Endothelial cell of hepatic sinusoid (primary cell): ENCODE measurements around the gene RASGEF1C.
"Not testable (repeated sequence)": the region's sequence is repeated elsewhere in the genome, so short reads cannot be mapped to it uniquely, and the experiment has no call there.

ENCODE experiments used
- in situ Hi-C: cut with HindIII; loops from 2 replicates; pipeline ENCODE4 v1.10.0; 2017; ENCODE audit warnings: low sequenced_read_pairs

The RASGEF1C gene

DNA sequence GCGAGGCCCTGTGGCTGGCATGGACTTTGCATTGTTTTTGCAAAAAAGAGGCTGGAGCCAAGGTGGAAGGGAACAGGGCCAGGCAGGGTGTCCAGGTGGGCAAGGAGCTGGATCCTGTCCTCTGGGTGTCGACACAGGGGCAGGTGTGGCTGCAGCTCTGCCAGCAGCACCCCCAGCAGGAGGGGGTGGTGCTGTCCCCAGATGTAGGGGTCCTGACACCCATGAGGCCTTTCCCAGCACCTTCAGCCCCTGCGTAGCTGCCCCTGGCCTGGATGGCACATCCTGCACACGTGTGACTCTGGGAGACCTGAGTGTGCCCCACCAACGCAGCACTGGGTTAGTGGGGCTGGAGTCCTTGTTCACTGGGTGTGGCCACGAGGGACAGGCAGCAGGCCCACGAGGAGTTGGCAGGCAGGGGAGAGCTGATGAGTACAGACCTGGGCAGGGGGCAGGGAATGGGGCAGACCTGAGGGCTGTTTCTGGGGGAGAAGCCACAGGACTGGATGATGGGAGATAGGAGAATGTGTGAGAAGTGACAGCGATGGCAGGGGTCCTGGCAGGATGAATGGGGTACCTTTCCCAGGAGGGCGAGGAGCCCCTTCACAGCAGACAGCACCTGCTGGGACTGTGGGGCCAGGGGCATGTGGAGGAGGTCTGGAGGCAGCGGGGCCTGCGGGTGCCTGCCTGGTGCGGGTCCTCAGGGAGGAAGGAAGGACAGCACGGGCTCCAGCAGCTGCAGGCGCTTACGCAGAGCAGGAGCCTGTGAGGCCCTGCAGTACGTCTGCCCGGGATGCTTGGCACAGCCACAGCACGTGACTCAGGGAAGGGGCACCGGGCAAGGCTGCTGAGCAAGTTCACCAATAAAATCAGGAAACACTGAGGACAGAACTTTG is 3.6 kb upstream of the RASGEF1C start:
- in situ Hi-C loops: no loop called here

DNA sequence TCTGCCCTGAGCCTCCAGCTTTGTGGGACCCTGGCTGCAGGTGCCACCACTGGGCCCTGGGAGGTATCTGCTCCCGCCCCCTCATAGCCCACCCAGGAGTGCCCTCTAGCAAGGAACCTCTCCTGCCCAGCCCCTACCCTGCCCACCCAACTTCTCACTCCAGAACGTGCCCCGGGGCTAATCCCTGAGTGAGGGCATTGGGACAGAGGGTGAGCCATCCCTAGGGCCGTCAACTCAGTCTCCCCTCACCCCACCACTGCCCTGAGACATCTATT is 2.7 kb upstream of the RASGEF1C start:
- in situ Hi-C loops: no loop called here

DNA sequence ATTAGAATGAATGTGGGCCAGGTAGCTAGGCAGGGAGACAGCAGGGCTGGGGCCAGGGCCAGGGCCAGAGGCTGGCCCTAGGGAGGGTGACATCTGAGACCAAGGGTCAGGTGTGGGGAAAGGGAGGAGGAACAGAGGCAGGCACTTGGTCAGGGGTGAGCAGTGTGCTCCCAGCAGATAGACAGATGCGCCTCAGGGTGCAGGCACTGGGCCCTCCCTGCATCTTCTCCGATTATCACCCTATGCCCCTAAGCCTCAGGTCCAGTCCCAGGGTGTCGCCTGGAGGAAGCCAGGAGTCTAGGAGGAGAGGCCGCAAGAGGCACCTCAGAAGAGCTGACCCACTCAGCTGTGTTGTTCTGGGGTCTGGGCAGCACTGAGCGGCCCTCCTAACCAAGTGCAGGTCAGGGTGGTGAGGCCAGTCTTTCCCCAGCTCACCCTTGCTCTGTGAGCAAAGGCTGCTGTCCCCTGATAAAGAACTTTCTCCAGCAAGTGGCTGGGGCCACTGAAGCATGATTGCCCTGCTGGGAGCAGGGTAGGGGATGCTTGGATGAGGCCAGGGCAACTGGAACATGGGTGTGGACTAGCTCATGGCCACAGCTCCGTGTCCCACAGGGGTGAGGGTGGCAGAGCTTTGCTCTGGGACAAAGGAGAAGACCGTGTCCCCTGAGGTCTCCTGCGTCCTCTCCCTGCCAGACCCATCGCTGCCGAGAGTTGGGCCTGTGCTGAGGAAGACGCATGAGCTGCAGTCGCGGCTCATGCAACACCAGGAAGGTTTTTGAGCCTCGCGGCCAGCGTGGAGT is 2.1 kb upstream of the RASGEF1C start:
- in situ Hi-C loops: no loop called here

DNA sequence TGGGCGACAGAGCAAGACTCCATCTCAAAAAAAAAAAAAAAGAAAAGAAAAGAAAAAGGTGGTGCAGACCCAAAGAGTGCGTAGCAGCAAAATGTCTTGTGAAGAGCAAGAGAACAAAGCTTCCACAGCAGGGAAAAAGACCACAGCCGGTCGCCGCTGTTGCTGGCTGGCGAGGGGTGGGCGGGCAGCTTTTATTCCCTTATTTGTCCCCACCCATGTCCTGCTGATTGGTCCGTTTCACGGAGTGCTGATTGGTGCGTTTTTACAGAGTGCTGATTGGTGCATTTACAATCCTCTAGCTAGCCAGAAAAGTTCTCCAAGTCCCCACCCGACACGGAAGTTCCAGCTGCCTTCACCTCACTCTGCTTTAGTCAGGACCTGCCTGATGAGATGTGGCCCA is 1.1 kb upstream of the RASGEF1C start:
- in situ Hi-C loops: not testable (repeated sequence)

DNA sequence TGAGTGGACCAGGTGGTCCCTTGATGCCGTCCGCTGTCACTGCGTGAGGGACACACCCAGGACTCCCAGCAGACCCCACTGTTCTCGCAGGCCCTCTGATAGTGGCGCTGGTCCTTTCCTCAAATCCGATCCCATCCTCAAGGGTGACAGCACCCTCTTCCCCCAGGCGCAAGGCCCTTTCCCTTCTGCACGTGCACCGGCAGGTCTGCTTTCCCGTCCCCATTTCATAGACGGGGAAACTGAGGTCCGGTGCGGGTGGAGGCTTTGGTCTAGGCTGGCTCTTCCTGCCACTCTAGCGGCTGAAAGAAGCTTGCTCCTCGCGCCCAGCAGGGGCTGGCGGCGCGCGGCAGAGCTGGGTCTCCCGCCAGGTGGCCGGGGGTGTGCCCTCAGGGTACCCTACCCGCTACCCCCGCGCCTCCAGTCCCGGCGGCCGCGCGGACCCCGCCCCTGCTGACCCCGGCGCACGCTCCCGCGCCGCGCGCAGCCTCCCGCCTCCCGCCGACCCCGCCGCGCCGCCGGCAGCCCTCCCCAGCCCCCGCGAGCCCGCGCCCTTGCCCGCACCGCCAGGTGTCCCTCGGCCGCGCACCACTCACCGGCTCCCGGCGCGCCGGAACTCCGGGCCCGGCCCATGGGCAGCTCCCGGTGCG is 453 bp downstream of the RASGEF1C start:
- in situ Hi-C loops: no loop called here

DNA sequence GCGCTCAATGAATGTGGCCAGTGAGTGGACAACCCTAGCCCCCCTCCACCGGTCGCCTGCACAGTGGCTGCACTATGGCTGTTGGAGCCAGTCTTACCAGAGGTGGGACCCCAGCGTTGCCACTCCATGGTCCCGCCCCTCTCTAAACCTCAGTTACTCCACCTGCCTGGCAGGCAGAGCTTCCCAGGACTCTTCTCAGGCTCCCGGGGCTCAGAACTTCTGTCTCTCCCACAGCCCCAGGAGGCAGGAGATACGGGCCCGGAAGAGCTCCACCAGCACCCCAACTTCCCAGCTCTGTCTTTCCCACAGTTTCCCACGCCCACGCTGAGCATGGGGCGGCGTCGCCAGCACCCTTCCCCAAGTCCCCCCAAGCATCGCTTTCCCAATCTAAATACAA is 975 bp downstream of the RASGEF1C start:
- in situ Hi-C loops: no loop called here

DNA sequence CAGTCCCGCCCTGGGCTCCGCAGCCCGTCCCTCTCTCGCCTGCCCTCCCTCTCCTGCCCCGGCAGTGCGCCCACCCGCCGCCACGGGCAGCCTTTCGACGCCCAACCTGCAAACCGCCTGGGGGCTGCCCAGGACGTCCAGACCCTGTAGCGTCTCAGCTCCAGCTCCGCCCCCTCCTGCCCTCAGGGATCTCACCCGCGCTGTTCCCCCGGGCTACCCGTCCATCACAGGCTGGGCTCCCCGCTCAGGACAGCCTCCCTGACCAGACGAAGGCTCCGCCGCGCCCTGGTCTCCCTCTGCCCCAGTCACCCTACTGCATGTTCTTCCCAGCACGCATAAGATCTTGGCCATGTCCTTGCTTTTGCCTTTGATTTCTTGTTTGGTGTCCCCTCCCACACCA is 1.4 kb downstream of the RASGEF1C start:
- in situ Hi-C loops: no loop called here

DNA sequence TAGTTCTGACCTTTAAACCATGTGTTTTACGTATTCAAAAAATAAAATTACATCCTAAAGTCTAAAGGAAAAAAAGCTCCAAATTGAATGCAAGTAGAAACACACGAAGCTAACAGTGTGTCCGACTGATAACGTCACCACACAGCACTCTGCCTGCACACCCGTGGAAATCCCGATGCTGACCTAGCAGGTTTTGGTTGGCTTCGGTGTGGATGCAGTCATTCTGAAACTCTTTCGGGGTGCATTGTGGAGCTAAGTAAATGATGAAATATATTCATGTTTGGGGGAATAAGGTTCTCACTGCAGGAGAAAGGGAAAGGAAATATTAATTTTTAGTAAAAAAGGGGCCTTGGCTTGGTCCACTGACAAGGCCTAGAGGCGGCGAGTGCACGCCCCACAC is 2.0 kb downstream of the RASGEF1C start:
- in situ Hi-C loops: no loop called here

DNA sequence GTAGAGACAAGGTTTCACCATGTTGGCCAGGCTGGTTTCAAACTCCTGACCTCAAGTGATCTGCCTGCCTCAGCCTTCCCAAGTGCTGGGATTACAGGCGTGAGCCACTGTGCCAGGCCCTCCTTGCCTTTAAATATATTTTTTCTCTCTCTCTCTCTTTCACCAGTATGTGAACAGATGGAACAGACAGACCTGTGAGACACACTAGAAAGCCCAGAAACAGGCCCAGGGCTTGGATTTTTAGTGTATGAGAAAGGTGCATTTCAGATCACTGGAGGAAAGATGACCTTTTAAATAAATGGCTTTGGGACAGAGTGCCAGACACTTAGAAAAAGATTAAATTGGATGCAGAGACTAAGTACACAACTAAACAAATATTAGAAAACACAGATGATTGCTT is 3.1 kb downstream of the RASGEF1C start:
- in situ Hi-C loops: no loop called here

DNA sequence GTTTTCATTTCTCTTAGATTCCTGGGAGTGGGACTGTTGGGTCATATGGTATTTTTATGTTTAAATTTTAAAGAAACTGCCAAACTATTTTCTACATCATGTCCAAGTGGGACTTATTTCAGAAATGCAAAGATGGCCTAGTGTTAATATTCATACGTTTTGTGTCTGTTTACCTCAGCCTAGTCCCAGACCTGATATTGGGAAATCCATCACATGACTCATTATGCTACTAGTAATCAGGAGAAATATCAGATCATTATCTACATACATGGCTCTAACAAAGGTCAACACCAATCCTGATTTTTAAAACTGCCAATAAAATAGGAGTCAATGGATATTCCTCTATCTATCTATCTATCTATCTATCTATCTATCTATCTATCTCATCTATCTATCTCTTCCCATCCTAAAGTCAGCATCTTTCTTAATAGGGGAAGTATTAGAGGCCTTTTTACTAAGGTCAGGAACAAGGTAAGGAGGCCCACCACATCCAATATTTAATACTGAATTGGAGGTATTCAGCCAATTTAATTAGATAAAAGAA is 4.7 kb downstream of the RASGEF1C start:
- in situ Hi-C loops: no loop called here

DNA sequence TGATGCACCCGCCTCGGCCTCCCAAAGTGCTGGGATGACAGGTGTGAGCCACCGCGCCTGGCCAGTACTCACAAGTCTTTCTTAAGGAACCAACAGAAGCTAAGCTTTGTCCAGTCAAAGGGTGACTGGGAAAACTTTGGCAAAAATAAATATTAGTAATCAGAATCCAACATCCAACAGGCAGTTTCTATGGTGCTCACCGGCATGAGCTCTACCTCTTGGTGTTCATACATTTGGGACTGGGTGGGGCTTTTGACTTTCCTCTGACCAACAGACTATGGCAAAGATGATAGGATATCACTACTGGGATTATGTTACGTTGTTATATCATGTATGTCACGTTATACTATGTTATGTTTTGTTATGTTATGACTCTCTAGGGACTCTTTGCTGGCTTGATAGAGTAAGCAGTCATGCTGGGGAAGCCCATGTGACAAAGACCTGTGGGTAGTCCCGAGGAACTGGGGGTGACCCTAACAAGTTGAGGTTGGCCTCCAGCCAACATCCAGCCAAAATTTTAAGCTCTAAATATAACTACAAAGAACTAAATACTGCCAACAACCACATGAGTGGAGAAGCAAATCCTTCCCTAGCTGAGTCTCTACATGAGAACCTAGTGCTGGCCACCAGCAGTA is 6.0 kb downstream of the RASGEF1C start:
- in situ Hi-C loops: no loop called here

DNA sequence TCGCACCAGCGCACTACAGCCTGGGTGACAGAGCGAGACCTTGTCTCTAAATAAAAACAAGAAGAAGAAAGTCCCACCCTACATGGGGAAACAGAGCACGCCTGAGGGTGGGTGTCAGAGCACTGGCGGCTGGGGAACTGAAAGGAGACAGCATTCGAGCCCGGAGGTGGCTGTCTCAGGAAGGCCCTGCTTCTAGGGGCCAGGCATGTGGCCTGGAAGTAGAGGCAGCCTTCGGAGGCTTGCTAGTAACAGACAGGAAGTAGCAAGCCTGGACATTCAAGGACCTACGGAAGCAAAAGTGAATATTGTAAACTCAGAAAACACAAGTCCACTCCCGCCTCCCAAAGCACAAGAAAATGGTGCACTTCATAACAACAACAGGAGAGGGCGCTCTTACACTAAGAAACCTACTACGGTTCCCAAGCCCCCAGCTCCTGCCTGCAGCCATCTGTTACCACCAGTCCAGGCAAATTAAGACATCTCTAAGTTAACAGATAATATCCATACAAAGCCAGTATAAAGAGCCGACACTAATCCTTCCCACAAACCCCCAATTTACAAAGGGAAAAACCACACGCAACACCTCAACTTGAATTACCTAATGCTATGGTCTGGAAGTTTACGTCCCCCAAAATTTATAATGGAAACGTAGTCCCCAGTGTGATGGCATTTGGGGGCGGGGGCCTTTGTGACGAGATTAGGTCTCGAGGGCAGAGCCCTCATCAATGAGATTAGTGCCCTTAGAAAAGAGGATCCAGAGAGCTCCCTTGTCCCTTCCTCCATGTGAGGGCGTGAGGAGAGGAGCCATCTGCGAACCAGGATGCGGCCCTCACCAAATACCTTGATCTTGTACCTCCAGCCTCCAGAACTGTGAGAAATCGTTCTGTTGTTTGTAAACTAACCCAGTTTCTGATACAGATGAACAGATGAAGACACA is 7.7 kb downstream of the RASGEF1C start:
- in situ Hi-C loops: no loop called here

DNA sequence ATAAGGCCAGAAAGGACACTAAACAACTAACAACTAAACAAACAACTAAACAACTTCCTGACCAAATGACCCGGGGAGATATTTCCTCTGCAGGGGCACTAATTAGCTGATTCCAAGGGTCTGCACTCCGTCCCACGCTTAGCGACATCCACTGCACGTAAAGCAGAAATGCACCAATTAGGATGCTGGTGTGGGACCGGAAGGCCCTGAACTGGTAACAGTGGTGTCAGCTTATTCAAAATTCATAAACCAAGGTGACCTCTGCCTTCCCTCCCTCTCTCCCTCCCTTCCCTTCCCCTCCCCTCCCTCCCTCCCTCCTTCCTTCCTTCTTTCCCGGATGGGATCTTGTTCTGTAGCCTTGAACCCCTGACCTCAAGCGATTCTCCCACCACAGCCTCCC is 9.6 kb downstream of the RASGEF1C start:
- in situ Hi-C loops: no loop called here

DNA sequence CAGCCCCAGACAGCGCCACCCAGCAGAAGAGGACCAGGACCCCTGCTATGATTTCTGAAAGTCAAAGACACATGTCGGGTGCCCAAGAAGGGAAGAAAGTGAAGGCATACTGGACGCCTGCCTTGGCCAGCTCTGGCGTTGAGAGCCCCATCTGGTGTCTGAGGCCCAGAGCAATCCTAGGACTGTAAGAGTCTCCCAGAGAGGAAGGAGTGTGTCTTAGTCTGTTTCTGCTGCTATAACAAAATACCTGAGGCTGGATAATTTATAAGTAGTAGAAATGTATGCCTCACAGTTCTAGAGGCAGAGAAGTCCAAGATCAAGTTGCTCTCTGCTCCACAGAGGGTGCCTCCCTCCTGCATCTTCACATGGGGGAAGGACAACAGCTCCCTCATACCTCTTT is 10.8 kb downstream of the RASGEF1C start:
- in situ Hi-C loops: no loop called here

DNA sequence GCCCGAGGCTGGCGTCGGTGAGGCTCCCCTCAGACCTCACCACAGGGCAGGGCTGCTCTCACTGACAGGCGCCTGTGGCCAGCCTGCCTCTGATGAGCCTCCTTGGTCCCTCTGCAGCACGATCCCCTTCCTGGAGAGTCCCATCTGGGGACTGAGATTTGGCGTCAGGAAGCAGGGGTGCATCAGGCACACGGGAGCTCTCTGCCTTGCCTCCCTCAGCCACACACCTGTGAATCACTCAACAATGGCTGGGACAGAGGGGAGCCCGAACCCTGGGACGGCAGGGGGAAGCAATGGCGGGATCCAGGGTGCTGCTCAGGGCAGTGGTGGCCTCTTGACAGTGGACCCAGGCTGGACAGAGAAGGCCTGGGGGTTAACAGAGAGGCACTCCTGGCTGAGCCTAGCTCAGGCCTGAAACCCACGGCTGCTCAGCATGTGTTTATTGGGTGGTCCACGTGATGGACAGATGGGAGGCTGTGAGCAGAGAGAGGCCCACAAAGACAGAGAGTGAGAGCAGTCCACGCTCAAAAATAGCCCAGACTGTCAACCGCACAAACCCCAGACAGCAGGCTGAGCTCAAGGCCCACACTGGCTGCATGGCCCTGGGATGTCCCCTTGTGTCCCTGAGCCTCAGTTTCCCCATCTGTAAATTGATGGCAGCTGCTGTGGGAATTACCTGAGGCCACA is 11.9 kb downstream of the RASGEF1C start:
- in situ Hi-C loops: no loop called here

DNA sequence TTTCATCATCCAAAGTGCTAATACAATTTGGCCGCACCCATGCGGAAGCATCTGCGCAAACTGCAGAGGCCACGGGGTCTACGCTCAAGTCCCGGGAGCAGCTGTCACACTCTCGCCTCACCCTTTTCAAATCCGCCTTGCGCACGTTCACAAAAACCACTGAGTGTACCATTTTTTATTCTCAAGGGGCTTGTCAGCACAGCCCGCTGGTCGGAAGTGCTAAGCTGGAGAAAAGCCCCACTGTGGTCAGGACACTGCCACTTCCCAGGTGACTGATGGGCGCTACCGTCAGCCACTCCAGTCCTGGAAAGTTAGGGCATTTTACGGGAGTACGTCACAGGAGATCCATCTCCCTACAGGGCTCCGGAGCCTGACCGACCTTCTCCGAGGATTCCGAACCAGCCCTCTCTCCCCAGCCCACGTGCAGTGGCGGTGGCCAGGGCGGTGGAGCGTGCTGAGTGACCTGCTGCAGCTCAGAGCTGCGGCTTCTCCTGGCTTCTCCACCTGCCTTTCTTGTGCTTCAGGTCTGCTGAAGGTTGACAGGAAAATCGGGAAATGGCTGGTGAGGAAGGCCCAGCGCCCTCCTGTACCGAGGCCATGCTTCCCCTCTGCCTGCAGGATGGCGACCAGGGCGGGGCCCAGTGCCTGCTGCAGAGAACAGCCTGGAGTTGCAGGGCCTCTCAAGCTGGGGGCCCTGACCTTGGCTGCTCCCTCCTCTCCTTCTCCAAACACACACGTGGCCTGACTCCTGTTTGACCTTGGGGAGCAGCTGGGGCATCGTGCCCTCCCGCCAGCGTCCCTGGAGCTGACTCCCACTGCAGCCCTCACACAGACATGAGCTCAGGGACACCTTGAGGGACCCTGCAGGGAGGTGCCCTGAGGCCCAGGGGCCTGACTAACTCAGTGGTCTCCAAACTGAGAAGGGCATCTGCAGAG is 14.3 kb downstream of the RASGEF1C start:
- in situ Hi-C loops: no loop called here

DNA sequence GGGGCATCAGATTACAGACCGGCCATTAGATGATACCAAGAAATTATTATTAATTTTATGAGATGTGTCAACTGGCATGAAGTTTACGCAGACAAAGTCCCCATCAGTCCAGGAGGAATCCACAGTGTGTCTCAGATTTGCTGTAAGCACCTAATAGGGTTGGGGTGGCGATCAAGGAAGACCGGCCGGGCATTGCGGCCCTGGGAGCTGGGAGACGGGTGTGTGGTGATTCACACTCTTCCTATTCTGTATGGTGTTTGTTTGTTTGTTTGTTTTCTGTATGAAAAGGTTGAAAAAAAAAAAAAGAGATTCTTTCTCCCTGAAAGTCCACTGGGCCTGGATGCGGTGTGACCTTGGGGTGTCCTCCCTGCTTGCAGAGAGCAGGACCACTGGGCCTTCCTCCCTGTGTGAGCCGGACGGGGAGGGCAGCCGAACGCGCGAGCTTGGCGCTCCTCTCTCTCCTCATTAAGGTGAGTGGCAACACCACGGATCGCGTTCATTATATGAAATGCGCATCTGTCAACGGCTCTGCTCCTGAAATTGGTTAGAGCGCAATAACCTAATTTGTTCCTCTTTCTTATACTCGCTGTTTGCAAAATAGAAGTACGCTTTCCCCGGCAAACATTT is 15.1 kb downstream of the RASGEF1C start:
- in situ Hi-C loops: no loop called here

DNA sequence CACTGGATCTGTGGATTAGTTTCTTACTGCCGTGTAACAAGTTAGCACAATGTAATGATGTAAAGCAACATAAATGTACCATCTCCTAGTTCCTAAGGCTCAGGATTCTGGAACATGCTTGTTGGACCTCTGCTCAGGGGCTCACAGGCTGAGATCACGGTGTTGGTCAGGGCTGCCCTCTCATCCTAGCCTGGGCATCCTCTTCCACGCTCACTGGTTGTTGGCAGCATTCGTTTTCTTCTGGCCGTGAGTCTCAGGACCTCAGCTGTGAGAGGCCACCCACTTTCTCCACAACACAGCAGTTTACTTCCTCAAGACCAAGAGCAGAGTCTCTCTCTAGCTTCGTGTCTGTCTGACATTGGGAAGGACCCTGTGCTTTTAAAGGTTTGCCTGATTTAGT is 17.3 kb downstream of the RASGEF1C start:
- in situ Hi-C loops: no loop called here
